Stomach (tissue), 9 donors: ENCODE data around the gene NHS. TPM values are rescaled to one million over a fixed set of nuclear protein-coding genes. Genes with fewer than 3 reads are reported as not detected.
A peak's percentile ranks its signal among the peaks of the same experiment; 100 is the strongest.

Experiments
- DNase-seq, 2 donors: peaks; one replicate each; pipeline versions ENCODE4 v3.0.0 to v3.0.0-alpha.2; 2013 to 2019
- H3K27ac ChIP-seq, 5 donors: fragments of 200-600 bp in 4 of 5; sonication (generic) in 4 of 5; one replicate each; pipeline ENCODE4 v1.5.1; 2013 to 2019; ENCODE audit warnings: mild to moderate bottlenecking in 1 of 5, moderate library complexity in 1 of 5
- H3K27me3 ChIP-seq, 3 donors: fragments of 200-600 bp; sonication (generic); one replicate each; pipeline ENCODE4 v1.5.1; 2017 to 2019; ENCODE audit warnings: mixed run types in 1 of 3
- H3K36me3 ChIP-seq, 4 donors: fragments of 200-600 bp; sonication (generic); 1 replicate in 3 of 4; 2 replicates in 1 of 4; pipeline ENCODE4 v1.5.1; 2016 to 2019
- H3K4me1 ChIP-seq, 4 donors: fragments of 200-600 bp; sonication (generic); one replicate each; pipeline ENCODE4 v1.5.1; 2016 to 2019
- H3K4me3 ChIP-seq, 4 donors: fragments of 200-600 bp; sonication (generic) in 3 of 4; one replicate each; pipeline ENCODE4 v1.5.1; 2016 to 2019; ENCODE audit warnings: mild to moderate bottlenecking in 1 of 4
- H3K9me3 ChIP-seq, 4 donors: fragments of 200-600 bp; sonication (generic); one replicate each; pipeline ENCODE4 v1.5.1; 2016 to 2019
- EP300 ChIP-seq: sonication (generic); formaldehyde crosslinking; IDR thresholded peaks from one replicate; pipeline ENCODE4 v1.6.1; 2017; ENCODE audit warnings: antibody characterized with exemption
- POLR2A ChIP-seq, 4 donors: fragments of 450-650 bp; IDR thresholded peaks; one replicate each; pipeline ENCODE4 v1.6.1; 2016; ENCODE audit warnings: antibody characterized with exemption in 4 of 4, control low read depth in 2 of 4, mild to moderate bottlenecking in 1 of 4, moderate library complexity in 1 of 4
- POLR2AphosphoS5 ChIP-seq, 3 donors: sonication (generic); formaldehyde crosslinking; IDR thresholded peaks; one replicate each; pipeline ENCODE4 v1.6.1; 2016; ENCODE audit warnings: antibody characterized with exemption in 3 of 3
- WGBS, 5 donors: extraction: QIAGEN DNeasy Blood & Tissue Kit in 3 of 5; methylation state at CpG; one replicate each; pipeline versions ENCODE4 v1.1.5 to v1.1.7; 2013 to 2018; 5-methylcytosine and 5-hydroxymethylcytosine counted together
- intact Hi-C: fragments of 100-400 bp; cut with DNase I; formaldehyde crosslinking; loops from one replicate; pipeline ENCODE4 v1.15.1; 2023; ENCODE audit warnings: low total_unique reads
- polyA plus RNA-seq, 3 donors: library from polyadenylated mRNA; stranded (reverse); fragments of 200-250 nt; gene quantifications; one replicate each; pipeline ENCODE4 v1.2.3, GENCODE V29; 2013
- total RNA-seq, 5 donors: library from RNA; depleted of rRNA; stranded (reverse); fragments of >200 nt; gene quantifications; one replicate each; pipeline versions ENCODE4 v1.1.0 to v1.2.3, GENCODE V29; 2014 to 2016
- TF ChIP-seq, protein P1 (sequence below), 7 experiments: fragments of 450-650 bp in 4 of 7; fragments of 200-600 bp in 3 of 7; sonication (generic) in 3 of 7; IDR thresholded peaks; one replicate each; pipeline ENCODE4 v1.5.1; 2016 to 2019; ENCODE audit warnings: antibody characterized with exemption in 7 of 7, control low read depth in 2 of 7, mild to moderate bottlenecking in 1 of 7
- donor health status: healthy with polysubstance abuse.
- donor health status: Bipolar disorder and iron deficiency.
- donor health status: healthy.

Gene NHS
- total and polyA plus RNA-seq, 8 donors = 1.00 to 7.5 (median 4.3) TPM

DNA sequence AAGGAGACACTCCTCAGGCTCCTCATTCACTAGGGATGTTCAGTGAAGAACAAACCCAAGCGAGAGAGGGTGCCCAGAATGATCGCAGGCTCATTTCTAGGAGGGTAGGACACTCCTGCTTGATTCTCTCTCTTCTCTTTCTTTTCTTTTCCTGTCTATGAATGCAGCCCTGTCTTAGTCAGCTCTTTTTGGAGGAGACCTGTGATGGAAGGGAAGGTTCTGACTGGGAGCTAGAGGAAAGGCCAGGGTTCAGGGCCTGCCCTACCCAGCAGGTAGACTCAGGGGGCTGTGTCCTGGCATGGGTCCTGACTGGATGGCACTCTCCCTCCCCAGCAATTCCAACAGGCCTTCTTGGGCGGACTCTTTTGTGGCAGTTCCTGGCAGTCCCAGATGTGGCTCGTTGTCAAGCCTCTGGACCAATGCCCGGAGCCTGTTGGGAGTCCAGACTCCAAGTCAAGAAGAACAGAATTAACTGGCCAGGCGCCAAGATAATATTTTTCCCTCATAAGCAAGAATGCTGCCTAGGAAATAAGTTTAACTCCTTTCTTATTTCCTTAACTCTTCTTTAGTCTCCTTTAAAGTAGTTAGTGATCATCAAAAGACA is 222.9 kb downstream of the NHS start:
- WGBS, 5 donors = 29 to 47% (median 34%) methylated on average over 6 of the region's 6 CpGs
- H3K27ac ChIP-seq = peak overlapping the region in 2 of 5 donors; percentile 39 to 55
- H3K27me3 ChIP-seq = no peaks in the 10 kb centered on the region
- peaks cover 0 to 40% (median 19%) of the 10 kb centered on the region in 4 donors for H3K4me1 ChIP-seq
- H3K4me3 ChIP-seq = no peak overlapping the region
- H3K9me3 ChIP-seq = no peaks in the 10 kb centered on the region
- intact Hi-C loops = no loop called here
- H3K36me3 ChIP-seq = no peaks in the 10 kb centered on the region
- TF ChIP-seq POLR2AphosphoS5 (IDR thresholded peaks at IDR 0.05) (no peak), EP300 (no peak), POLR2A (IDR thresholded peaks at IDR 0.05) (no peak)
- TF ChIP-seq, protein P1, sequence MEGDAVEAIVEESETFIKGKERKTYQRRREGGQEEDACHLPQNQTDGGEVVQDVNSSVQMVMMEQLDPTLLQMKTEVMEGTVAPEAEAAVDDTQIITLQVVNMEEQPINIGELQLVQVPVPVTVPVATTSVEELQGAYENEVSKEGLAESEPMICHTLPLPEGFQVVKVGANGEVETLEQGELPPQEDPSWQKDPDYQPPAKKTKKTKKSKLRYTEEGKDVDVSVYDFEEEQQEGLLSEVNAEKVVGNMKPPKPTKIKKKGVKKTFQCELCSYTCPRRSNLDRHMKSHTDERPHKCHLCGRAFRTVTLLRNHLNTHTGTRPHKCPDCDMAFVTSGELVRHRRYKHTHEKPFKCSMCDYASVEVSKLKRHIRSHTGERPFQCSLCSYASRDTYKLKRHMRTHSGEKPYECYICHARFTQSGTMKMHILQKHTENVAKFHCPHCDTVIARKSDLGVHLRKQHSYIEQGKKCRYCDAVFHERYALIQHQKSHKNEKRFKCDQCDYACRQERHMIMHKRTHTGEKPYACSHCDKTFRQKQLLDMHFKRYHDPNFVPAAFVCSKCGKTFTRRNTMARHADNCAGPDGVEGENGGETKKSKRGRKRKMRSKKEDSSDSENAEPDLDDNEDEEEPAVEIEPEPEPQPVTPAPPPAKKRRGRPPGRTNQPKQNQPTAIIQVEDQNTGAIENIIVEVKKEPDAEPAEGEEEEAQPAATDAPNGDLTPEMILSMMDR (IDR thresholded peaks at IDR 0.05) = no peak
- DNase-seq = peak; percentile 77 to 86

DNA sequence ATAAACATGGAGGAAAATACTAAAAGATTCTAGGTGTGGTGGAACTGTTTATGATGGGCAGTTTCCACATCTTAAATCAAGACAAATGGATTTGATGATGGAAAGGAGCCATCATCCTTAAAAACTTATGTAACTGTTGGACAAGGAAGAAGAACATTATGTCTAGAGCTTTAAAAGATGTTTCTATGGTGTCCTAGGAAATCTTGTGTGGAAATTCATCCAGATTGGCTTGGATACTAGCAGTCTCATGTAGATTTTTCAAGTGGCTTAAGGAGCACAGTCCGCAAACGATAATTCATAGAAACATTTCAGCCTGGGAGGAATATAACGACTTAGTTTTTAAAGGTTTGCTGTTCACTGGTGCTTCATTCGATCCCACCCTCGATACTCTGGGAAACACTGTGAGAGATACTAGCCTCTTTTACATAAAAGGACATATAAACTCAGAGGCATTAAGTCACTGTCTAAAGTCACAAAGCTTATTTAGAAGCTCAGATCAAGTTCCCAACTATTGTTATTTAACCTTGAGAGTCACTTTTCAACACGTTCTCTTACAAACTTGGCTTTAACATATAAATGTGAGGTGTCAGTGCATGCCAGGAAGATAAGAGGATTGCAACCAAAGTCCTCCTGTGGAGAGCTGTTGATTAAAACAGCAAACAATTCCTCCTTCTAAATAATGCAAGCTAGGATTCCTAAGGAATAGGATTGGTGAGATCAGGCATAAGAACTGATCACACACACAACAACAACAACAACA is 226.6 kb downstream of the NHS start:
- peaks cover 0 to 19% (median 5%) of the 10 kb centered on the region in 4 donors for H3K4me1 ChIP-seq
- H3K27me3 ChIP-seq = no peaks in the 10 kb centered on the region
- no peaks in the 10 kb centered on the region for H3K36me3 ChIP-seq
- WGBS, 5 donors = 57 to 72% (median 61%) methylated on average over 6 of the region's 6 CpGs
- H3K4me3 ChIP-seq = no peak overlapping the region
- no peak overlapping the region for H3K27ac ChIP-seq
- intact Hi-C loops = no loop called here
- DNase-seq = no peak
- TF ChIP-seq, protein P1 (IDR thresholded peaks at IDR 0.05) = no peak
- TF ChIP-seq POLR2AphosphoS5 (IDR thresholded peaks at IDR 0.05) (no peak), POLR2A (IDR thresholded peaks at IDR 0.05) (no peak), EP300 (no peak)
- no peaks in the 10 kb centered on the region for H3K9me3 ChIP-seq

DNA sequence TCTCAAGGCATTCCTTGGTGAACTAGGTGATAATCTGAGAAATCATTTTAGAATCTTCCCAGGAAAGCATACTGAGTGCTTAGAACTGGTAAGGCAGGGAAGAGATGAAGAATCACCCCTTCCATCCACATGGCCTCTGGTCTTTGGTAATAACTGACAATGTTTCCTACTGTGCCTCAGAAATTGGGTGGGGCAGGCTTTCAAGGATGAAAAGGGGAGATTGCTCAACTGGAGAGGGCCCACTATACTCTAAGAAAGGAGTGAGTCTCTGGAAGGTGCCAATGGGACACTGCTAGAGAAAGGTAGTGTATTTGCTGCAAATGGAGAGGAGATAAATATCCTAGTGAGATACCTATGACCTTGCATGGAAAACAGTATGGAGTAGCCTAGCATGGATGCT is 227.2 kb downstream of the NHS start:
- Histone ChIP-seq H3K9me3 (no peaks in the 10 kb centered on the region), H3K4me1 (peaks cover 0 to 17% (median 3%) of the 10 kb centered on the region in 4 donors), H3K36me3 (no peaks in the 10 kb centered on the region), H3K4me3 (no peak overlapping the region), H3K27me3 (no peaks in the 10 kb centered on the region), H3K27ac (no peak overlapping the region)
- DNase-seq = no peak
- TF ChIP-seq POLR2A (IDR thresholded peaks at IDR 0.05) (no peak), POLR2AphosphoS5 (IDR thresholded peaks at IDR 0.05) (no peak), EP300 (no peak)
- TF ChIP-seq, protein P1 (IDR thresholded peaks at IDR 0.05) = no peak
- intact Hi-C loops = no loop called here

DNA sequence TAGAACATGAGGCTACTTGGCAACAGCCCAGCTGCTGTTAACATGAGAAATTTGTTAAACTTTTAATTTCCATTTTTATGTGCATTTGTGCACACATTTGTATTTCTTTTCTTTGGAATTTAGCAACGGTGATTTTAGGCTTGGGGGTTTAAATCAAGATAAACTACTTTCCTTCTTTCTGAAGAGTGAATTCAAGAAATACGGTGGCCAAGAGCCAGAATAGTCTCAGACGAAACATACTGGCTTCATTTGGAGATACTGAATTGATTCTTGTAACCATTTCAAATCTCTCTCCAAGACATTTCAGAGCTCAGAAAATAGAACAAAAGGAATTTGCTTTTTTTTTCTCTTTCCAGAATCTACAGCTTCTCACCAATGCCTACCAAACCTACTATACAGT is 228.2 kb downstream of the NHS start:
- H3K4me3 ChIP-seq = no peak overlapping the region
- no peak for DNase-seq
- no peaks in the 10 kb centered on the region for H3K36me3 ChIP-seq
- TF ChIP-seq POLR2A (IDR thresholded peaks at IDR 0.05) (no peak), EP300 (no peak), POLR2AphosphoS5 (IDR thresholded peaks at IDR 0.05) (no peak)
- TF ChIP-seq, protein P1 (IDR thresholded peaks at IDR 0.05) = no peak
- H3K4me1 ChIP-seq = peaks cover 0 to 9% (median 0%) of the 10 kb centered on the region in 4 donors
- intact Hi-C loops = no loop called here
- no peaks in the 10 kb centered on the region for H3K27me3 ChIP-seq
- H3K9me3 ChIP-seq = no peaks in the 10 kb centered on the region
- 64 to 76% (median 72%) methylated on average over 3 of the region's 3 CpGs for WGBS, 5 donors
- H3K27ac ChIP-seq = no peak overlapping the region
